ENCODE data around the gene CAMK2D.

The CAMK2D gene

DNA sequence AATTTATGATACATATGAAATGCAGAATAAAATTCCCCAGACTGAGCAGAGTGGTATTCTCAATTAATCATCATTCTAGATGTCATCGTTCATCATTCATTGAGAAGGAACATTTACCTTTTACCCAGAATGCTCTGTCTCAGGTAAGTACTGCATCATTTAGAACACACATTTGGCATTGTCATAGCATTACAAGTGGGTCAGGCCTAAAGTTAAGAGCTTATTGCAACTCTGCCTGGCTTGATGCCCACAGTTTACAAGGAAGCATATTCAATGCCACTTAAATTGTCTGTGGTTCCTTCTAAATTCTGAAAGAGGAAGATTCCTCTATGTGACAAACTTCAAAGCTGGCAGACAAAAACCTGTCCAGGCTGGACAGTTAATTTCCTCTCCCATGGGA is 87.3 kb downstream of the CAMK2D start:
- no peak for DNase-seq
- TF ChIP-seq POLR2A (IDR thresholded peaks at IDR 0.05; ENCODE audit: low read length) (no peak), GATA1 (IDR thresholded peaks at IDR 0.05; ENCODE audit: low read depth, low read length) (no peak)

DNA sequence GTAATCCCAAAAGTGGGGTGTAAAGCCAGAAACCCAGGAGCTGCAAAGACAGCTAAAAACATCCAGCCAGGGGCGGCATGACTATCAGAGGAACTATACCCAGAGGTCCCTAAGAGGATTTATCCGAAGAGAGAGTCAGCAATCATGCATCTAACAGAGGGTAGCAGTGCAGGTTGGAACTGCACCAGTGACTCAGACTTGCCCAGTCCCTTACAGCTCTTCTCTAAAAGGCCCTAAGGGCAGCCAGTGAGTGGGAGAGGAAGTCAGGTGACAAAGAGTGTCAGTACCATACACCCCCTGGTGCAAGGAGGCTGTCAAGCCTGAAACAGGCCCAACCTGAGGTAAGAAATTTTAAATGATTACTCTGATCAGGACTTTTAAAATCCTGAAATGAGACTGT is 88.1 kb downstream of the CAMK2D start:
- no peak for DNase-seq
- TF ChIP-seq GATA1 (IDR thresholded peaks at IDR 0.05; ENCODE audit: low read depth, low read length), result no peak
- TF ChIP-seq POLR2A (IDR thresholded peaks at IDR 0.05; ENCODE audit: low read length), result no peak

DNA sequence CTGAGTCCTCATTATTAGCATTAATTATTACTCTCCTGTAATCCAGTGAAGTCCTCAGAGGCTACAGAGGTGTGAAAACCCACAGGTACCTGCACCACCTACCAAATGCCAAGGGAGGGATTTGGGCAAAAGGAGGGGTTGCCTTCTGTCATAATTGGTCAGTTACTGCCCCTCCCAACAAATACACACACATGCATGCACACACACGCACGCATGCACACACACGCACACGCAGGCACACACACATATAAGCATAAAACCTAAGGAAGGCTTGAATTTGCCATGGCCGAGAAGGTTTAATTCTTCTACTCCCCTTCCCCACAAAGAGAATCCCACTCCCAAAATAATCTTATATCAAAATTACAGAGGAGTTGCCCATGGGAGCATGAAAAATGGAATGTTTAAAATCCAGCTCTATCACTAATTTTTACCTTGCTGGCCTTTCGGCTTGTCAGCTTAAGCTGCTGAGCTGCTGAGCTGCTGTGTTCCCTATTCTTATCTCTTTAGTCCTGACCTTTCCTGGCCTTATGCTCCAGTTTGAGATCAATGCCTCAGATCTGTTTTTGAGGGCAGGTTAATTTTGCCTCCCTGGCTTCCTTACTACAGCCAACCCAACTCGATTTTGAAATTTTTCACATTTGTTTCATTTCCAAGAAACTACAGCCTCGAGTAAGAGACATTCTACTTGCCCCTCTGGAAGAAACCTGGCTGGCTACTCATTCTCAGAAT is 95.0 kb downstream of the CAMK2D start:
- no peak for TF ChIP-seq POLR2A (IDR thresholded peaks at IDR 0.05; ENCODE audit: low read length)
- no peak for TF ChIP-seq GATA1 (IDR thresholded peaks at IDR 0.05; ENCODE audit: low read depth, low read length)
- no peak for DNase-seq

DNA sequence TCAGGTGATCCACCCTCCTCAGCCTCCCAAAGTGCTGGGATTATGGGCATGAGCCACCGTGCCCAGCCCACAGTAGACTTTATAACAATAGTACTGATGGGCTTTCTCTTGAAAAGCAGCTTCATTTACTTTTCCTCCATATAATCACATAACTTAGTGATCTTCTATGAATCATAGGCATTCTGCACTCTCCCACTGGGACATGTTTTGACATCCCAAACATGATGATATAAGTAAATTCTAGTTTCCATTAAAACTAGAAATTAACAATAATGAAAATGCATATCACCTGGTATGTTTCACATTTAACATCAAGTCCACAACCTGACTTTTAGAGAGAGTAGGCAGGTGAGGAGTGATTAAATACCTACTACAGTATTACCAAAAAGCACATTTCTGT is 96.5 kb downstream of the CAMK2D start:
- no peak for TF ChIP-seq GATA1 (IDR thresholded peaks at IDR 0.05; ENCODE audit: low read depth, low read length)
- TF ChIP-seq POLR2A (IDR thresholded peaks at IDR 0.05; ENCODE audit: low read length), result no peak
- no peak for DNase-seq

DNA sequence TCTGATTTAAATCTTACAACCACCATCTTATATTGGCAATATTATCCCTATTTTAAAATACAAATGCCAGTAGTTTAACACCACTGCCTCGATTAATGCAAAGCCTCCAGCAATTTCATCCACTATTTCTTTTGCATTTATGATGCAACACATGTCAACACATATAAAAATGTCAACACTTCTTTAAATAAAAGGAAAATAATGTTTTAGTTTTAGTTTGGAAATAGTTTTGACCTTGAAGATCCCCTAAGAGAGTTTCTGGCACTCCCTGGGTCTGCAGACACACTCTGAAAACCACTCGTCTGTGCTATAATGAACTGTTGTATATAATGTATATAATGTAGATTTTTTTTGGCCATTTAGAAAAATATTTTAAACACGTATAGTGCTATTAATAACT is 99.0 kb downstream of the CAMK2D start:
- DNase-seq, result no peak
- no peak for TF ChIP-seq GATA1 (IDR thresholded peaks at IDR 0.05; ENCODE audit: low read depth, low read length)
- no peak for TF ChIP-seq POLR2A (IDR thresholded peaks at IDR 0.05; ENCODE audit: low read length)

DNA sequence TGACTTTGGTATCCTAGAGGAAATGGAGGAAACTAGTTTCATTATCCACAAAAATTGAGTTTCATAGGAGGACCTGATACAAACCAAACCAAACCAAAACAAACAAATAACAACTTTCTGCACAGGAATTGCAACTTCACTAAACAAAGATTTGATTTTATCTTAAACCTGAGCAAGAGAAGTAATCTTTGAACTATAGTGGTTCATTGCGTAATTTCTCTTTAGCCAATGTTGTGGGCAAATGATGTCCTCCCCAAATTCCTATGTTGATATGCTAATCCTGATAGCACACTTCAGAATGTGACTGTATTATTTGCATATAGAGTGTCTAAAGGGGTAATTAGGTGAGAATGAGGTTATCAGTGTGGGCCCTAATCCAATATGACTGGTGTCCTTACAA is 102.4 kb downstream of the CAMK2D start:
- DNase-seq, result no peak

DNA sequence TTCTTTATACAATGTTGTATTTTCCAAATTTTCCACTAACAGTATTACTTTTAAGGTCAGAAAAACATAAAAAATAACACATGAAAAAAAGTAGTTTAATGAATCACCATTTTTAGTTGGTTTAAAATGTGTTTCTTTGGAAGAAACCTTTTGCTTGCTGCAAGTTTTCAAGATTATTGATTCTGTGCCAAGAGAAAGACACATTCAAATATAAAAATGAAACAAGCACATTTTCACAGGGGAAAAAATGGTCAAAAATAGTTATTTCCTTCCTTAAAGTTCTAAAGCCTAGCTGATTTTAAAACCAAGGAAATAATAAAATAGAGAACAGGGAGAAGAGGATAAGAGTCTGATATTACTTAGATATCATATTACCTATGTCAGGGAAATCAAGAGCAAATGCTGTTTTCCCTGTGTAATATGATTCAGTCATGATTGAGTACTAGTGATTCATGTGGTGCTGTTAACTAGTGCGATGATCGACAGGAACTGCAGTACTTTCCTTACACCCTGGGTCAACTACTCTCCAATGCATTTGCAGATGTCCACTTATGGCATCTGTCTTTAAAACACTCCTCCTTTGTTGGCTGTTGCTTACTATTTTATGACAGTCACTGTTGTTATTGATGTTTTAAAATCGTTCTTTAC is 103.8 kb downstream of the CAMK2D start:
- no peak for DNase-seq
- TF ChIP-seq POLR2A (IDR thresholded peaks at IDR 0.05; ENCODE audit: low read length), result no peak
- no peak for TF ChIP-seq GATA1 (IDR thresholded peaks at IDR 0.05; ENCODE audit: low read depth, low read length)

More for the DNA sequence above, 102.4 kb downstream of the CAMK2D start:
- TF ChIP-seq POLR2A (IDR thresholded peaks at IDR 0.05; ENCODE audit: low read length) (no peak), GATA1 (IDR thresholded peaks at IDR 0.05; ENCODE audit: low read depth, low read length) (no peak)

DNA sequence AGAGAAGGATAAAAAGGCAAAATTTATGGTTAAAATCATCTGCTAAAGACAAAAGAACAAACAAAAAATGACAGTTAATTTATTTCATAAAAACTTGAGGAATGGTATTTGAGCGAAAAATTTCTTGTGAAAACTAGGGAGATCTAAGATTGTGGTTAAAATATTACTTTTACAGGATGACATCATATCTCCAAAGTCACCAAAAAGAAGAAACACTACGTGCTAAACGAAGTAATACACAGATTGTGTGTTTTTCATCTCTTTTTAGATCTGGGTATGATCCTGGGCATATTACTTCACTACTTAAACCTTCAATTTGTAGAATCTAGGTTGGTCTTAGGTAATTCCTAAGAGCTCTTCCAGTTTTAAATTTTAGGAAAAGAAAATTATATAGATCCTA is 107.7 kb downstream of the CAMK2D start:
- DNase-seq, result no peak
- TF ChIP-seq POLR2A (IDR thresholded peaks at IDR 0.05; ENCODE audit: low read length), result no peak
- no peak for TF ChIP-seq GATA1 (IDR thresholded peaks at IDR 0.05; ENCODE audit: low read depth, low read length)

DNA sequence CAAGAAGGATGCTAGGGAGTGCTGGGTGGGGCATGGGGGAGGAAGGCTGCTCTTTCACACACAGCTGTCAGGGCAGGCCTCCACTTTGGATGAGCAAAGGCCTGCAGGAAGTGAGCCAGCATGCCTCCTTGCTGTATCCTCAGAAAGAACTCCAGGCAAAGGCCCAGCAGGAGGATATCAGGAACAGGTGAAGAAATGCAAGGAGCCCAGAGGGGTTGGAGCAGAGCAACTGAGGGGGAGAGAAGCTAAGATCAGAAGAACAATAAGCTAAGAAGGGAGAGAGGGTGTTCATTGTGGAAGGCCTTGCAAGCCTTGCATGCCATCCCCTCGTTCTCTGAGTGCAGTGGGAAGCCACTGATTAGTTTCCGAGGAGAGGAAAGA is 115.1 kb downstream of the CAMK2D start:
- no peak for DNase-seq
- TF ChIP-seq GATA1 (IDR thresholded peaks at IDR 0.05; ENCODE audit: low read depth, low read length) (no peak), POLR2A (IDR thresholded peaks at IDR 0.05; ENCODE audit: low read length) (no peak)

DNA sequence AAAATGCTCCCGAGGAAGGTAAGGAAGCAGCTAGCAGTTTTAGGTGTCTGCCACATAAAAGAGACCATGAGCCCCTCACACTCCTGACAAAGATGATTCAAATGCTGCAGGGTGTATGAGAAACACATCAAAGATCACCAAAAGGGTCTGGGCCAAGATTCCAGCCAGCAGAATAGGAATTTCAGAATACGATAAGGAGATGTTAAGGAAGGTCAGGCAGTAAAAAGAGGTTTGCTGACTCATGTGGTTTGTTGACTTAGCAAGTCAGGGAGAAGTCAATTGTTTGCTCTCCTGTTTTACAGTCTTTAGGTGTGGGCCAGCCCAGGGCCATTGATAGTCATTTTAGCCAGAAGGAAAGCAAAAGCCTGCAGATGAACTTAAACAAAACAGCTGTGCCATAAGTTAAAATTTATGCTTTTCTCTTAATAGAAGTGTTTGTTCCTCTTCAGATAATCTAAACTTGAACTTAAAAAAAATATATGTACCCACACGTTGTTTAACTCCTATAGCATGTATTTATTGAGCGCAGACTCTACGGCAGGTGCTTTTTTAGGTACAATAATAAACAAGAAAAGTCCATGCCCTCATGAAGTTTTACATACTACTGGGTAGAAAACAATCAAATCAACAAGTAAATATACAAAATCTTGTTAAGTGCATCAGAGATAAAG is 115.6 kb downstream of the CAMK2D start:
- TF ChIP-seq GATA1 (IDR thresholded peaks at IDR 0.05; ENCODE audit: low read depth, low read length), result no peak
- no peak for TF ChIP-seq POLR2A (IDR thresholded peaks at IDR 0.05; ENCODE audit: low read length)
- DNase-seq, result no peak

DNA sequence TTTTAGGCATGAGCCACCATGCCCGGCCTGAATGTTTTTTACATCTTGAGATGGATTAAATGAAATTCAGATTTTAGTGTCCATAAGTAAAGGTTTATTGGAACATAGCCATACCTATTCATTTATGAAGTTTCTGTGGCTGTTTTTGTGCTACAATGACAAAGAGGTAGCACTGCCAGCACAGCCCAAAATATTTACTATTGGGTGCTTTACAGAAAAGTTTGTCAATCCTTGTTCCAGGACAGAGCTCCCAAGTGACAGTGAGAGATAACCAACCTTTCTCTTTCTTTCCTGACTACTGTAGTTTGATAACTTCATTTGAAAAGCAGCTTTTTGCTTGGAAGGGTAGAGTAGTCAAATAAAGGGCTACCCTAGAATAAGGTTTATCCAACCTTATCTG is 116.2 kb downstream of the CAMK2D start:
- no peak for DNase-seq
- TF ChIP-seq POLR2A (IDR thresholded peaks at IDR 0.05; ENCODE audit: low read length) (no peak), GATA1 (IDR thresholded peaks at IDR 0.05; ENCODE audit: low read depth, low read length) (no peak)

DNA sequence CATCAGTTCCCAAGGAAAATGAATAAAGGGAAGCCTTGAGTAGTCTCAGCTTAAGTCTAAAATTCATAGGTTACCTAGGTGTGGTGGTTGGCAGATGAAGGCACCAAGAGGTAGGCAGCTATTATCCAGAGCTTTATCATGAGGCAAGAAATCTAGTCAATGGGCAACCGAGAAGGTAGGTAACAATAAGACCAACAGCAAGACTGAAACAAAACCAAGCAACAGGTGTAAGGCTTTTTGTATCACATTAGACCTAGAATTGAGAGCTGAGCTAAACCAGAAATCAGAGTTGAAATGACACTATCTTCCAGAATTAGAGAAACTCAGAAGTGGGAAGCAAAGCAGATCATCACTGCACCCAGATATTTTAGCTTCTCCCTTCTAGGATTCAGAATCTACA is 117.1 kb downstream of the CAMK2D start:
- DNase-seq, result no peak
- TF ChIP-seq GATA1 (IDR thresholded peaks at IDR 0.05; ENCODE audit: low read depth, low read length) (no peak), POLR2A (IDR thresholded peaks at IDR 0.05; ENCODE audit: low read length) (no peak)

DNA sequence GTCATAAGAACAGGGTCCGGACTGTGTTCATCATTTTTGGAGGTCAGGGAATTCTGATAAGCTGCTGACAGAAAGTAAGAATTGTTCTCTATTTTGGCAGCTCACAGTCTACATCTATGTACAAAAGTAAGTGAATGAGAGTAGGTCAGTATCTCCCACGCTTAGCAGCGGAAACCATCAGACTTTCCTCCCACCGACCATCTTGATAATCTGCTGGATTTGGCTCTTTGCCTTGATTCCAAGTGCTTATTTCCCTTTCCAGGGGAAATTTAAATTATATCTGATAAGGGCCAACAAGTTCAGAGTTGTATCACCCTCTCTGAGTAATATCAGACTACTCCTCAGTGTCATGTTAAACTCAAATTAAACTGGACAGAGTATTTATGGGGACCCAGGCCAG is 118.0 kb downstream of the CAMK2D start:
- TF ChIP-seq GATA1 (IDR thresholded peaks at IDR 0.05; ENCODE audit: low read depth, low read length) (no peak), POLR2A (IDR thresholded peaks at IDR 0.05; ENCODE audit: low read length) (no peak)
- no peak for DNase-seq

DNA sequence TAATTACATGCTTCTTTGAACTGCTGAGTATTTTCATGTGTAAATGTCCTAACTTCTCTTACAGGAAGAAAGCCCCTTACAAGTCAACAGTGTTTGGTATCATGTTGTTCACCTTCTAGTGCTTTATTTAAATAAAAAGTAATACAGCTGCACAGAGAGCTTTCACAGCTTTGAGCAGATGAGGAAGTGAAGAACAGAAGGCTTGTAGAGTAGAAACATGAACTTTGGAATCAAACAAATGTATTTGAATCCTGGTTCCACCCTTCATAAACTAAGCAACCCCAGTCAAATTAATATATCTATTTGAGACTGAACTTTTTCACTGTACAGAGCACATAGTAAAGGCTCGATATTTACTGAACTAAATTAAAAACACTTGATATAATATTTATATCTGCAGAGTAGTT is 120.5 kb downstream of the CAMK2D start:
- no peak for DNase-seq

DNA sequence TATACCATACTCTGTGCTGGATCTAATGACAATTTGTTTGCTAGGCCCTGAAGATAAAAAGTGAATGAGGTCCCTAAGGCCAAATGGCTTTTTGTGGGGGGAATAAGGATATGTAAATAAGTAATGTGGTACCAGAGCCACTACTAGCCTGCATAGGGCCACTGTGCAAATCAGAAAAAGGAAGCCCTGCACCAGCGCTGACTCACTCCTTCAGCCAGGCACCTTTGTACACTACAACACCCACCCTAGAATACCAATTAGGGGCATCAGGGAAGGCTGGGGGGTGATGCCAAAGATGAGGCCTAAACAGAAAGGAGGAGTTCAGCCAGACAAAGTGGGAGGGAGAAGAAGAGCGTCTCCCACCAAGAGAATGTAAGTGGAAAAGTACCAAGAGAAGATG is 122.2 kb downstream of the CAMK2D start:
- no peak for DNase-seq
- no peak for TF ChIP-seq GATA1 (IDR thresholded peaks at IDR 0.05; ENCODE audit: low read depth, low read length)
- no peak for TF ChIP-seq POLR2A (IDR thresholded peaks at IDR 0.05; ENCODE audit: low read length)

More for the DNA sequence above, 120.5 kb downstream of the CAMK2D start:
- TF ChIP-seq POLR2A (IDR thresholded peaks at IDR 0.05; ENCODE audit: low read length) (no peak), GATA1 (IDR thresholded peaks at IDR 0.05; ENCODE audit: low read depth, low read length) (no peak)

Measured in erythroblast (primary cell).